Breast epithelium (tissue), 3 donors: Measurements from ENCODE around the gene CTNNA3.

ENCODE experiments used
- CTCF ChIP-seq, 3 donors: fragments of 450-650 bp; IDR thresholded peaks; one replicate each; pipeline ENCODE4 v1.5.1; 2016 to 2017; ENCODE audit warnings: antibody characterized with exemption in 3 of 3, mild to moderate bottlenecking in 3 of 3, moderate library complexity in 3 of 3
- POLR2A ChIP-seq: fragments of 450-650 bp; IDR thresholded peaks from one replicate; pipeline ENCODE4 v1.6.1; 2016; ENCODE audit warnings: antibody characterized with exemption, mild to moderate bottlenecking, moderate library complexity

- TF ChIP-seq POLR2A (no peak), CTCF (IDR thresholded peaks at IDR 0.05) (no peak)
Measured at GRCh38 chr10:66519616-66520015, 1176.4 kb downstream of the CTNNA3 start.
